CD8-positive, alpha-beta memory T cell (primary cell): ENCODE results near the gene LINC01488. TPM values are rescaled to one million over a fixed set of nuclear protein-coding genes. Genes with fewer than 3 reads are reported as not detected.

Experiments used
- CTCF ChIA-PET: fragments of 350-600 bp; sonication (Branson Sonifier 250); formaldehyde crosslinking; loops from one replicate; lab custom pipeline; 2021; ENCODE audit warnings: antibody characterized with exemption; lab: Charles Lee
- POLR2A ChIA-PET: fragments of 350-600 bp; sonication (Branson Sonifier 250); formaldehyde crosslinking; loops from one replicate; lab custom pipeline; 2021; ENCODE audit warnings: antibody characterized with exemption; lab: Charles Lee
- DNase-seq, 5 donors: peaks; one replicate each; pipeline versions ENCODE4 v3.0.0 to v3.0.0-alpha.2; 2020 to 2022; ENCODE audit warnings: mixed read lengths in 1 of 5
- H3K27ac ChIP-seq: one replicate; pipeline ENCODE4 v1.7.0; 2013; ENCODE audit warnings: low read depth, mild to moderate bottlenecking, low read length, moderate library complexity
- H3K27me3 ChIP-seq: 2 replicates; pipeline ENCODE4 v1.7.0; 2013; ENCODE audit warnings: low read length, mild to moderate bottlenecking; ENCODE audit not compliant: insufficient read depth, poor library complexity, severe bottlenecking
- H3K36me3 ChIP-seq: 2 replicates; pipeline ENCODE4 v1.7.0; 2013; ENCODE audit warnings: mild to moderate bottlenecking, low read length, moderate library complexity; ENCODE audit not compliant: insufficient read depth
- H3K4me1 ChIP-seq: 2 replicates; pipeline ENCODE4 v1.7.0; 2013; ENCODE audit warnings: mild to moderate bottlenecking, low read length, moderate library complexity; ENCODE audit not compliant: insufficient read depth
- H3K4me3 ChIP-seq: 2 replicates; pipeline ENCODE4 v1.7.0; 2013; ENCODE audit warnings: mild to moderate bottlenecking, low read length
- H3K9me3 ChIP-seq: 2 replicates; pipeline ENCODE4 v1.7.0; 2013; ENCODE audit warnings: mild to moderate bottlenecking, low read length
- H3K27ac Mint-ChIP-seq, 8 donors: one replicate each; pipeline ENCODE4 v1.8.0; 2020 to 2021; ENCODE audit warnings: mixed read lengths in 8 of 8, mild to moderate bottlenecking in 6 of 8, inconsistent platforms in 3 of 8, moderate library complexity in 3 of 8
- H3K27me3 Mint-ChIP-seq, 2 donors: one replicate each; pipeline ENCODE4 v1.8.0; 2020 to 2021; ENCODE audit warnings: mixed read lengths in 2 of 2, mild to moderate bottlenecking in 1 of 2, moderate library complexity in 1 of 2
- H3K36me3 Mint-ChIP-seq, 3 donors: one replicate each; pipeline ENCODE4 v1.8.0; 2020 to 2021; ENCODE audit warnings: mixed read lengths in 3 of 3, inconsistent platforms in 1 of 3, mild to moderate bottlenecking in 1 of 3
- H3K4me1 Mint-ChIP-seq, 3 donors: one replicate each; pipeline ENCODE4 v1.8.0; 2020 to 2021; ENCODE audit warnings: mixed read lengths in 3 of 3, inconsistent platforms in 1 of 3, mild to moderate bottlenecking in 1 of 3
- H3K4me3 Mint-ChIP-seq, 7 donors: one replicate each; pipeline ENCODE4 v1.8.0; 2020 to 2021; ENCODE audit warnings: mixed read lengths in 7 of 7, mild to moderate bottlenecking in 6 of 7, moderate library complexity in 4 of 7, inconsistent platforms in 2 of 7
- H3K9me3 Mint-ChIP-seq, 5 donors: one replicate each; pipeline ENCODE4 v1.8.0; 2020 to 2022; ENCODE audit warnings: mixed read lengths in 5 of 5, mild to moderate bottlenecking in 3 of 5, moderate library complexity in 2 of 5, inconsistent platforms in 1 of 5
- polyA plus RNA-seq: library from polyadenylated mRNA; unstranded; fragments of 300-500 nt; fragmentation: Illumina TruSeq; gene quantifications from one replicate; pipeline ENCODE4 v1.2.3, GENCODE V29; 2021
- total RNA-seq, 2 experiments: library from RNA; stranded (reverse); gene quantifications; one replicate each; pipeline ENCODE4 v1.2.3, GENCODE V29; 2021

LINC01488 gene
- total and polyA plus RNA-seq, 3 experiments from 2014 or later = not detected

DNA sequence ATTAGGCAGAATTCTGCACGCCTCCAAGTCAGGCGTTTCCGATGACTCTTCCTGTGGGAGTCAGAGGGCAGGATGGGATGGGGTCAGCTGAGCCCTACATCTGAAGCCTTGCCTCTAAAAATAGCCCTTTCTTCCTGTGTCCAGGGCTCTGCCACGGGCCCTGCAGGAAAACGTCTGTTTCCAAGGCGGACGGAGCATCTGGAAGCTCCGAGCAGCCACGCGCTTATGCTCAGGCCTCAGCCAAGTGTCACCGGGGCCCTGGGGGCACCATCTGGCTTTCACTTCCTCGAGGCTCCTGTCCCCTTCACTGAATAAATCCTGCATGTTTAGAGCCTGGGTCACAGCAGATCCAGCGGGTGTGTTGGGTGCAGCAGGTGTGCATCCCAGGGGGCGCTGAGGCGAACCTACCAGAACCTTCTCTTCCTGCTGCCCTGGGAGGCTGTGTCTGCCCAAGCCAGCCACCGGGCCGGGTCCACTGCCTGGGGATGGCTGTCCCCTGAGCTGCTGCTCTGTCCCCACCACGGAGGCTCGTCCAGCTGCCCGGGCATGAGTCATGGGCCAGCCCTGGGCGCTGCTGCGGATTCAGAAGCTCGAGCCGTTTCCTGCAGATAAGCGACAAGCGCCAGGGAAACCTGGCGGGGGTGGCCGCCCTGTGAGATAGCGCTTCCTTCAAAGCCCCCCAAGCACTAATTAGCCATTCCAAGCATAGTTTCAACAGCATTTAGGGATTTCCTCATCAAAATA, 32.0 kb upstream of the LINC01488 start:
- no peak overlapping the region for H3K4me3 Mint-ChIP-seq
- Histone ChIP-seq H3K36me3 (no peaks in the 10 kb centered on the region), H3K9me3 (no peaks in the 10 kb centered on the region), H3K4me1 (no peaks in the 10 kb centered on the region), H3K27me3 (no peaks in the 10 kb centered on the region), H3K4me3 (no peak overlapping the region), H3K27ac (no peak overlapping the region)
- H3K27ac Mint-ChIP-seq = no peak overlapping the region
- peaks cover 14 to 32% of the 10 kb centered on the region in 2 donors for H3K27me3 Mint-ChIP-seq
- ChIA-PET CTCF (no interaction called here), POLR2A (no interaction called here)
- no peaks in the 10 kb centered on the region for H3K9me3 Mint-ChIP-seq
- no peaks in the 10 kb centered on the region for H3K36me3 Mint-ChIP-seq
- H3K4me1 Mint-ChIP-seq = no peaks in the 10 kb centered on the region
- no peak for DNase-seq

DNA sequence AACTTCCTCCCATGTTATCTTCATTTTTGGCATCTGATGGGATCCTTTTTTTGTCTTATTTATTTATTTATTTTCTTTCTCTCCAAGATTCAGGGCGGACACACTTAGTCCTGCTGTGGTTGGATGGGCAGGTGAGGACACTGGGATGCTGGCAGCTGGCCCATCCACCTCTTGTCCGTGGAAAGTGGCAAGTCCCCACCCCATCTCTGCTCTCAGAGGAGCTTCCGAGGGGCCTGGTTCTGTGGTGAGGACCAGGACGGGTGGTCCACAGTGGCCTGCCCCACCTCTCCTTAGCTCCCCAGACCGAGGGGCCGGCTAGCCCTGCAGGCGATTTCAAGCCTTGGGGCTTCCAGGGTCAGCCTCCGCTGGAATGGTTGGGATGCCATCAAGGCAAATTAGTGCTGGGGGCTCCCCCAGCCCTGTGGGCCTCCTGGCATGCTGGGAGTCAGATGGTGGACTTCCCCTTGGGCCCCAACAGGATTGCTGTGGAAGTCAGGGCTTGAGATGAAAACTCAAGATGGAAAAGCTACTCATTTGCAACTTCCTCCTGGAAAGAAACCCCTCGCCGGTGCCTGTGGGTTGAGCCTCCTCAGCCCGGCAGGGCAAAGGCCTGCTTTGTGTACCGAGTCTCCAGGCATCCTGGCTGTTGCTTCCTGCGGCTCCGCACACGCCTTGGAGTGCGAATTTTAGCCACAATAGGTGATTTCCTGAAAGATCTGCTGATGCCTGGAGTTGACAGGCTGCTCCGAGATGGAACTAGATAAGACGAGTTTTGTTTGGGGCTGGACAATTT, 31.2 kb upstream of the LINC01488 start:
- Mint-ChIP-seq H3K36me3 (no peaks in the 10 kb centered on the region), H3K9me3 (peaks cover 0 to under 1% (median 0%) of the 10 kb centered on the region in 5 donors), H3K4me3 (no peak overlapping the region), H3K27ac (no peak overlapping the region), H3K27me3 (peaks cover 12 to 29% of the 10 kb centered on the region in 2 donors), H3K4me1 (no peaks in the 10 kb centered on the region)
- no peak for DNase-seq
- Histone ChIP-seq H3K36me3 (no peaks in the 10 kb centered on the region), H3K27ac (no peak overlapping the region), H3K4me3 (no peak overlapping the region), H3K4me1 (no peaks in the 10 kb centered on the region), H3K27me3 (no peaks in the 10 kb centered on the region), H3K9me3 (no peaks in the 10 kb centered on the region)
- ChIA-PET CTCF (no interaction called here), POLR2A (no interaction called here)

DNA sequence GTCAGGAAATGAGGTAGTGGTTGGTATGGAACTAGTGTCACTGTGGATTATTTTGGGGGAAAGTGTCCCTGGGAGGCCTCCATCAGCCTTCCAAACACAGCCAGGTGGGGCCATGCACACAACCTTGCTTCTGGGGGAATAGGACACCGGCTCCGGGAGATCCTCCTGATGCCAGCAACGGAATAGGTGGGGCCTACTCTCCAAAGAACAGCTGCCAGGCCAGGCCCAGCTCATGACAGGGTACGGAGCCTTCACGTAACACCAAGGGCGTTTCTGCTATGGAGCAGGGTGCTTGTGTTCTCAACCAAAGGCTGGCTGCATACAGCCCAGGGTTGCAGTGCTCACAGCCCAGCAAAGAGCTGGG, 30.6 kb upstream of the LINC01488 start:
- POLR2A ChIA-PET = no interaction called here
- Mint-ChIP-seq H3K27me3 (peaks cover 12 to 26% of the 10 kb centered on the region in 2 donors), H3K36me3 (no peaks in the 10 kb centered on the region), H3K4me1 (no peaks in the 10 kb centered on the region), H3K27ac (no peak overlapping the region), H3K4me3 (no peak overlapping the region), H3K9me3 (peaks cover 0 to 2% (median 0%) of the 10 kb centered on the region in 5 donors)
- Histone ChIP-seq H3K4me1 (no peaks in the 10 kb centered on the region), H3K9me3 (no peaks in the 10 kb centered on the region), H3K27me3 (no peaks in the 10 kb centered on the region), H3K27ac (no peak overlapping the region), H3K36me3 (no peaks in the 10 kb centered on the region), H3K4me3 (no peak overlapping the region)
- no peak for DNase-seq
- CTCF ChIA-PET = no interaction called here

DNA sequence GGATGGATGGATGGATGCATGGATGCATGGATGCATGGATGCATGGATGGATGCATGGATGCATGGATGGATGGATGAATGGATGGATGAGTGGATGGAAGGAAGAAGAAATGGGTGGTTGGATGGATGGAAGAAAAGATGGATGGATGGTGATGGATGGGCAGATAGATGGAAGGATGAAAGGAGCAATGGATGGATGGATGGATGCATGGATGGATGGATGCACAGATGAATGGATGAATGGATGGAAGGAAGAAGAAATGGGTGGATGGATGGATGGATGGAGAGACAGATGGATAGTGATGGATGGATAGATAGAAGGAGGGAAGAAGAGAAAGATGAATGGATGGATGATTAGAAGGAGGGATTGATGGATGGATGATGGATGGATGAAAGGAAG, 30.2 kb upstream of the LINC01488 start:
- no peaks in the 10 kb centered on the region for H3K27me3 ChIP-seq
- peaks cover 11 to 26% of the 10 kb centered on the region in 2 donors for H3K27me3 Mint-ChIP-seq
- H3K9me3 ChIP-seq = no peaks in the 10 kb centered on the region
- no peaks in the 10 kb centered on the region for H3K36me3 Mint-ChIP-seq
- peaks cover 0 to 2% (median 0%) of the 10 kb centered on the region in 5 donors for H3K9me3 Mint-ChIP-seq
- no peak overlapping the region for H3K4me3 ChIP-seq
- DNase-seq = no peak
- no peaks in the 10 kb centered on the region for H3K36me3 ChIP-seq
- no peak overlapping the region for H3K4me3 Mint-ChIP-seq
- no peaks in the 10 kb centered on the region for H3K4me1 ChIP-seq
- no peaks in the 10 kb centered on the region for H3K4me1 Mint-ChIP-seq
- CTCF ChIA-PET = no interaction called here
- H3K27ac ChIP-seq = no peak overlapping the region
- no peak overlapping the region for H3K27ac Mint-ChIP-seq
- POLR2A ChIA-PET = no interaction called here

DNA sequence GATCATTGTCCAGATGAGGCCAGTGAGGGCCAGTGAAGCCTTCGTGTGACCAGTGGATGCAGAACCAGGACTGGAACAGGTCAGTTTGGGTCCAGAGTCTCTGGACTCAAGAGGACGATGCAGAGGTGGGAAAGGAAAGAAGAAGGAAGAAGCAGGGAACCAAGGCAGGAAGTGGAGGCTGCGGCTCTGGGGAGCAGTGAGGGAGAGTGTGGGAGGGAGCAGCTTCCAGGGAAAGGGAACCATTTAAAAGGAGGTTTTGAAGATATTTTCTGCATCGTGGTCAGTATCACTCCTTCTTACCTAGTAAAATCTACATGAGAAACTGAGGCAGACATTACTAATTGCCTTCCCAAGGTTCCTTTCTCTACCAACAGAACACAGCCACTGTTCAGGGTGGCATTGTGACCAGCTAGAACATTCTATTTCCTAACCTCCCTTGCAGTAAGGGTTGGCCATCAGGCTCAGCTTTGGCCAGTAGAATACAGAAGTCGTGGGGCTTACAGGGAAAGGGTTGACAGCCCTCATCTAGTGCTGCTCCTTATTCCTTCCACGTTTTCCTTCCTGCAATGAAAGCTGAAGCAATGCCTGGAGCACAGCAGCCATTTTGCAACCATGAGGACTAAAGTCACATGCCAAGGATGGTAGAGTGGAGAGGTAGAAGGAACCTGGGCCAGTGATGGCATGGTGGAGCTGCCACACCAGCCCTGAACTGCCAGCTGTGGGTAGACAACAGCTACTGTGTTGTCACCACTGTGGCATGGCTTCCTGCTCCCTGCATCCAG, 29.1 kb upstream of the LINC01488 start:
- H3K4me3 ChIP-seq = no peak overlapping the region
- no peaks in the 10 kb centered on the region for H3K9me3 ChIP-seq
- H3K27me3 ChIP-seq = no peaks in the 10 kb centered on the region
- no peaks in the 10 kb centered on the region for H3K4me1 Mint-ChIP-seq
- H3K4me3 Mint-ChIP-seq = no peak overlapping the region
- H3K27me3 Mint-ChIP-seq = peaks cover 11 to 25% of the 10 kb centered on the region in 2 donors
- ChIA-PET POLR2A (no interaction called here), CTCF (no interaction called here)
- H3K9me3 Mint-ChIP-seq = peaks cover 2 to 10% (median 6%) of the 10 kb centered on the region in 5 donors
- peaks cover 0 to 5% (median 0%) of the 10 kb centered on the region in 3 donors for H3K36me3 Mint-ChIP-seq
- no peaks in the 10 kb centered on the region for H3K4me1 ChIP-seq
- no peak overlapping the region for H3K27ac Mint-ChIP-seq
- no peak for DNase-seq
- H3K36me3 ChIP-seq = no peaks in the 10 kb centered on the region
- no peak overlapping the region for H3K27ac ChIP-seq

DNA sequence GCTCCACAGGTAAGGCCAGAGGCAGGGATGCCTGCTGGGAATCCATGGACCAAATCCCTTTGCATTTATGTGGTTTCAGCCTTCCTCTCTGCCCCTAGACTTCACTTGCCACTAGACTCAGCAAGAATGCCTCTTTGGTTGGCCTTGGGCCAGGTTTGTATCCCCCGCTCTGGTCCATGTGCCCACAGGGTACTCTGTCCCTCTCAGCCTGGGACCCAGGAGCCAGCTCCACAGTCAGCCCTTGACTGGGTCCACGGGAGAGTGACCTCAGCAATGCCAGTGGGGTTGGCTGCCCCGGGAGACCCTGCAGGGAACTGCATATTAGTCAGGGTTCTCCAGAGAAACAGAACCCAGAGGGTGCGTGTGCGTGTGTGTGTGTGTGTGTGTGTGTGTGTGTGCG, 28.3 kb upstream of the LINC01488 start:
- Histone ChIP-seq H3K36me3 (no peaks in the 10 kb centered on the region), H3K4me1 (no peaks in the 10 kb centered on the region), H3K9me3 (no peaks in the 10 kb centered on the region), H3K27ac (no peak overlapping the region), H3K27me3 (no peaks in the 10 kb centered on the region), H3K4me3 (no peak overlapping the region)
- H3K36me3 Mint-ChIP-seq = peaks cover 0 to 12% (median 0%) of the 10 kb centered on the region in 3 donors
- H3K4me1 Mint-ChIP-seq = no peaks in the 10 kb centered on the region
- no peak overlapping the region for H3K4me3 Mint-ChIP-seq
- peaks cover 8 to 16% (median 13%) of the 10 kb centered on the region in 5 donors for H3K9me3 Mint-ChIP-seq
- H3K27me3 Mint-ChIP-seq = peaks cover 9 to 24% of the 10 kb centered on the region in 2 donors
- ChIA-PET CTCF (no interaction called here), POLR2A (no interaction called here)
- H3K27ac Mint-ChIP-seq = no peak overlapping the region
- DNase-seq = no peak

DNA sequence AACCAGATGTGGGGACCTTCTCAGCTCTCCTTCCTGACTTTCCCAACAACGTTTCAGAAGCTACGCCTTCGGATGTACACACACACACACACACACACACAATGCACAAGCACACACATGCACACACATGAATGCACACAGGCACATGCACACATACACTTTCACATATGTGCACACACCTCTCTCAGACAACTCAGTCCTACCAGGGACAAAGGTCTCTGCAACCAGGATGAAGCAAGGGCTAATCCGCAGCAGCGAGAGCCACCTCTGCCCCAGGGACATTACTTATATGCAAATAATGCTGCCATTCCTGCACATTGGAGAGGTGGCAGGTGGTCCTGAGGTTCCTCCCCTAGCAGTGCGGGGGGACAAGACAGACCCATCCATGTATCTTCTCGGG, 27.4 kb upstream of the LINC01488 start:
- no peak overlapping the region for H3K4me3 ChIP-seq
- no peaks in the 10 kb centered on the region for H3K4me1 ChIP-seq
- H3K27me3 ChIP-seq = no peaks in the 10 kb centered on the region
- H3K36me3 ChIP-seq = no peaks in the 10 kb centered on the region
- no peaks in the 10 kb centered on the region for H3K9me3 ChIP-seq
- POLR2A ChIA-PET = no interaction called here
- H3K4me1 Mint-ChIP-seq = no peaks in the 10 kb centered on the region
- peaks cover 8 to 16% (median 14%) of the 10 kb centered on the region in 5 donors for H3K9me3 Mint-ChIP-seq
- H3K27ac ChIP-seq = no peak overlapping the region
- H3K4me3 Mint-ChIP-seq = no peak overlapping the region
- no peak for DNase-seq
- H3K27me3 Mint-ChIP-seq = peaks cover 5 to 19% of the 10 kb centered on the region in 2 donors
- H3K27ac Mint-ChIP-seq = no peak overlapping the region
- CTCF ChIA-PET = no interaction called here
- peaks cover 0 to 12% (median 0%) of the 10 kb centered on the region in 3 donors for H3K36me3 Mint-ChIP-seq
